Activated CD4-positive, CD25-positive, alpha-beta regulatory T cell treated with anti-CD3 and anti-CD28 coated beads, Interleukin-2, amount 50 U/mL, for 16 hours (primary cell): Measurements from ENCODE around the gene CYB561D2.
"Not testable (repeated sequence)": the region's sequence is repeated elsewhere in the genome, so short reads cannot be mapped to it uniquely, and the experiment has no call there.

ENCODE experiments used
- DNase-seq: peaks from one replicate; pipeline ENCODE4 v3.0.0-alpha.2; 2020; ENCODE audit warnings: low read depth, low spot score

The CYB561D2 gene

GRCh38 chr3:50350527-50351322 lies at the start of gene CYB561D2, which contains the start of gene NPRL2:
Gene CYB561D2, plus strand, starts transcription at chr3:50350862. Its CDS starts 572 bp downstream, at chr3:50351434.
Gene NPRL2, minus strand, starts transcription at chr3:50350775. Its CDS starts 123 bp downstream, at chr3:50350652.
- DNase-seq: peak; percentile 100

- no peak for DNase-seq
These were observed 48.3 kb upstream of the CYB561D2 start for GRCh38 chr3:50302095-50303012.

GRCh38 chr3:50303013-50303815 lies 47.4 kb upstream of the CYB561D2 start, which contains the start of gene HYAL1:
Gene HYAL1, minus strand, starts transcription at chr3:50303574. Its CDS starts 618 bp downstream, at chr3:50302956.
- no peak for DNase-seq

GRCh38 chr3:50304601-50305000 lies 46.1 kb upstream of the CYB561D2 start:
- no peak for DNase-seq

GRCh38 chr3:50312041-50312440 lies 38.6 kb upstream of the CYB561D2 start:
- DNase-seq: not testable (repeated sequence)

- DNase-seq: no peak
These were observed 36.3 kb upstream of the CYB561D2 start for GRCh38 chr3:50314342-50314741.

- DNase-seq: no peak
These were observed 35.8 kb upstream of the CYB561D2 start for GRCh38 chr3:50314816-50315215.

GRCh38 chr3:50316657-50317242 lies 33.9 kb upstream of the CYB561D2 start:
- DNase-seq: no peak

GRCh38 chr3:50317300-50317699 lies 33.4 kb upstream of the CYB561D2 start:
- no peak for DNase-seq

GRCh38 chr3:50318163-50318562 lies 32.5 kb upstream of the CYB561D2 start:
- DNase-seq: no peak

- DNase-seq: no peak
These were observed 32.0 kb upstream of the CYB561D2 start for GRCh38 chr3:50318615-50319014.

GRCh38 chr3:50319181-50319893 lies 31.3 kb upstream of the CYB561D2 start:
- no peak for DNase-seq

GRCh38 chr3:50319894-50320625 lies 30.6 kb upstream of the CYB561D2 start:
- DNase-seq: no peak

GRCh38 chr3:50320853-50321335 lies 29.8 kb upstream of the CYB561D2 start:
- no peak for DNase-seq

- DNase-seq: peak; percentile 65
These were observed 29.1 kb upstream of the CYB561D2 start for GRCh38 chr3:50321336-50322114.

- no peak for DNase-seq
These were observed 28.6 kb upstream of the CYB561D2 start for GRCh38 chr3:50322115-50322385.

- DNase-seq: no peak
These were observed 28.1 kb upstream of the CYB561D2 start, which contains the start of gene HYAL2 for GRCh38 chr3:50322386-50323091. Gene HYAL2, minus strand, starts transcription at chr3:50322745. Its CDS starts 2,256 bp downstream, at chr3:50320489.

- no peak for DNase-seq
These were observed 27.5 kb upstream of the CYB561D2 start for GRCh38 chr3:50323092-50323600.
